HG03520 (cell line): Measurements from ENCODE around the gene MATN4.
"Not testable (repeated sequence)": the region's sequence is repeated elsewhere in the genome, so short reads cannot be mapped to it uniquely, and the experiment has no call there.

Source experiments
- ATAC-seq: cut with Tn5 transposase; IDR thresholded peaks from one replicate; pipeline ENCODE4 v1.9.1; 2021; ENCODE audit warnings: mild to moderate bottlenecking, moderate library complexity; ENCODE audit not compliant: unreplicated experiment

The MATN4 gene

GRCh38 chr20:45308117-45308778 lies at the start of gene MATN4:
Gene MATN4 (minus strand): TSS chr20:45308299. CDS start chr20:45305582, 2,717 bp downstream.
- no peak for ATAC-seq

- no peak for ATAC-seq
Observed at GRCh38 chr20:45355209-45356084, 47.3 kb upstream of the MATN4 start.

- no peak for ATAC-seq
Observed at GRCh38 chr20:45354423-45355208, 46.5 kb upstream of the MATN4 start.

- no peak for ATAC-seq
Observed at GRCh38 chr20:45353746-45354145, 45.6 kb upstream of the MATN4 start.

- no peak for ATAC-seq
Observed at GRCh38 chr20:45352729-45353128, 44.6 kb upstream of the MATN4 start.

GRCh38 chr20:45350795-45351194 lies 42.7 kb upstream of the MATN4 start:
- ATAC-seq: not testable (repeated sequence)

GRCh38 chr20:45350217-45350616 lies 42.1 kb upstream of the MATN4 start:
- no peak for ATAC-seq

- no peak for ATAC-seq
Observed at GRCh38 chr20:45347936-45348778, 40.1 kb upstream of the MATN4 start, which contains the start of gene SDC4. Gene SDC4 (minus strand): TSS chr20:45348424. CDS start chr20:45348384, 40 bp downstream.

GRCh38 chr20:45347297-45347935 lies 39.3 kb upstream of the MATN4 start:
- no peak for ATAC-seq

GRCh38 chr20:45346851-45347250 lies 38.8 kb upstream of the MATN4 start:
- no peak for ATAC-seq

GRCh38 chr20:45346291-45346718 lies 38.2 kb upstream of the MATN4 start:
- no peak for ATAC-seq

- ATAC-seq: no peak
Observed at GRCh38 chr20:45345104-45345936, 37.2 kb upstream of the MATN4 start.

GRCh38 chr20:45344168-45344860 lies 36.2 kb upstream of the MATN4 start:
- no peak for ATAC-seq

GRCh38 chr20:45343532-45344167 lies 35.6 kb upstream of the MATN4 start:
- no peak for ATAC-seq

GRCh38 chr20:45342855-45343531 lies 34.9 kb upstream of the MATN4 start:
- no peak for ATAC-seq

- no peak for ATAC-seq
Observed at GRCh38 chr20:45341939-45342854, 34.1 kb upstream of the MATN4 start.
